GM12872 (cell line): ENCODE data around the gene OOEP.

Experiments used
- CTCF ChIP-seq: IDR thresholded peaks from 3 replicates; pipeline ENCODE4 v1.5.1; 2011; ENCODE audit warnings: low read depth, mild to moderate bottlenecking, low read length, moderate library complexity; ENCODE audit not compliant: insufficient read depth

The OOEP gene

GRCh38 chr6:73375216-73375615 is 5.5 kb upstream of the OOEP start:
- no peak for TF ChIP-seq CTCF

DNA sequence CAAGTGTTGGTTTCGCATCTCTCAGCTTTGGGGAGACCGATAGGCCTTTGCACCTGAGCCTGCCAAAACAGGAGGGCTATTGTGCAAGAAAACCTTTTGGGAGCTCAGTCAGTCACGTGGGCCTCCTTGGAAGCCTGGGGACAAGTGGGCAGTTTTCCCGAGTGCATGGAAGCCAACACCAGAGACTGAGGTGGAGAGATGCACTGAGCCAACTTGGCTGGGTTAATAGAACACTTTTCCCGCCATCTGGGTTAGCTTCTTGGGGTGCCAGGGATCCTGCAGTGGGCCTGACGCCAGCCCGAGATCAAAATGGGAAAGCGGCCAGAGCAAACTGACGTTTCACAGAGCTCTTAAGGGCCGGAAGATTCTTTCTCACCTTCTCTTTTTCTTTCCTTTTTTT is 2.8 kb upstream of the OOEP start:
- no peak for TF ChIP-seq CTCF

DNA sequence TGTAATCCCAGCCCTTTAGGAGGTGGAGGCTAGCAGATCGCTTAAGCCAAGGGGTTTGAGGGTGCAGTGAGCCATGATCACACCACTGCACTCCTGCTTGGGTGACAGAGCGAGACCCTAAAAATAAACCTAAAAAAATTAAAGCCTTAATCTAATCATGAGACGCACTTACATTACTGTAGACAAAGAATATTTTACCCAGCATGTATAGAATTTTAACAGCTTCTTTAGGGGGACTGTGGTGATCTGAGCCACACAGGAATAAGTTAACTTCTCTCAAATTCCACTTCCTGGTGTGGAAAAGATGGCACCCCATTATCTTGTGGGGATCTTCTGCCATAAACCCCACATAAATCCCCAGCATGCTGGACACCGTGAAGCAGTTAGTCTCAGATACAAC is 2.3 kb upstream of the OOEP start:
- TF ChIP-seq CTCF: no peak

DNA sequence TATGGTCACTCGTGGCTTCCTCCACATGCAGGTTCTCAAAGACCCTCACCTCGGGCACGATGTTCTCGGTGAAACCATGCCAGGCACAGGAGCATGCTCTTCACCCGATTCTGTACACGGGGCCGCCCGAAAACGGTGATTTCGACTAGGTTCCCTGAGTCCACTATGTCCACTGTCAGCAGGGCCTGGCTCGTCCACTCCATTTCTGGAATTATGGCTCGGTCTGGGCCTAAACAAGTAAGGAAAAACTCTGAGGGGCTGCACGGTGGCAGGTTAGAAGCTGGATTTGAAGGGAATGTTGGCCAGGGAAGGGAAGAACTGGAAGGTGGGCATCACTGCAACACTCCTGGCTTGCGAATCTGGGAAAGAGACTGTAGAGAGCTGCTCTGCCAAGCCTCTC is 540 bp downstream of the OOEP start:
- no peak for TF ChIP-seq CTCF

- TF ChIP-seq CTCF: no peak
Observed at GRCh38 chr6:73368675-73369074, 1.0 kb downstream of the OOEP start.

- TF ChIP-seq CTCF: no peak
Observed at GRCh38 chr6:73367761-73368355, 1.8 kb downstream of the OOEP start.

- no peak for TF ChIP-seq CTCF
Observed at GRCh38 chr6:73364549-73364948, 5.1 kb downstream of the OOEP start.
